GM12874 (cell line): Measurements from ENCODE around the gene ZSWIM3.

Experiments used
- CTCF ChIP-seq: IDR thresholded peaks from 2 replicates; pipeline ENCODE4 v1.5.1; 2011; ENCODE audit warnings: low read depth, mild to moderate bottlenecking, control low read depth, low read length, moderate library complexity; ENCODE audit not compliant: insufficient read depth

ZSWIM3 gene

DNA sequence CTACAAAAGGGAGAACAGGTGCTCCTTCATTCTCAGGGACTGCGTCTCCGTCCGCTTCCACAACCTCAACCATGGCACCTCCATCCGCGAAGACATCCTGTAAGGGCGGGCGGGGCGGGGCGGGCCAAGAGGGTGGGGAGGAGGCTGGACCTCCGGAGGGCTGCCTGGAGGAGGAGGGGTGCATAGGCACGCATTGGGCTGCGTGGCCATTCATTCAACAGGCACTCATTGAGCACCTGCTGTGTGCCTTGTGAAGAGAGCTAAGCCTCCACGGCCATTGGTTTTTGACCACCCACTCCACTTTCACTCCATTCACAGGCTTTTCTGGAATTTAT is 435 bp downstream of the ZSWIM3 start:
- no peak for TF ChIP-seq CTCF

DNA sequence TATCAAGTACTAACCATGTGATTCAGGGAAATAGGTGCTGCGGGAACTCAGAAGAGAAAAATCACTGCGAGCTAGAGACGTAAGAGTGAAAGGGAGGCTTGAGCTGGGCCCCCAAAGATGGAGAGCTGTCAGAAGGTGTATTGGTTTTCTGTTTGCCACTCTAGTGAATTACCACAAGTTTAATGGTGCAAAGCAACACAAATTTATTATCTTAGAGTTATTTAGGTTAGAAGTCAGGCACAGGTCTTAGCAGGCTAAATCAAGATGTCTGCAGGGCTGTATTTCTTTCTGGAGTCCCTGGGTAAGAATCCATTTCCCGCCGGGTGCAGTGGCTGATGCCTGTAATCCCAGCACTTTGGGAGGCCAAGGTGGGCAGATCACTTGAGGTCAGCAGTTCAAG is 2.5 kb downstream of the ZSWIM3 start:
- TF ChIP-seq CTCF: no peak

- no peak for TF ChIP-seq CTCF
These were observed 3.3 kb downstream of the ZSWIM3 start for GRCh38 chr20:45860560-45861220.

GRCh38 chr20:45861221-45862075 is 4.0 kb downstream of the ZSWIM3 start:
- no peak for TF ChIP-seq CTCF

DNA sequence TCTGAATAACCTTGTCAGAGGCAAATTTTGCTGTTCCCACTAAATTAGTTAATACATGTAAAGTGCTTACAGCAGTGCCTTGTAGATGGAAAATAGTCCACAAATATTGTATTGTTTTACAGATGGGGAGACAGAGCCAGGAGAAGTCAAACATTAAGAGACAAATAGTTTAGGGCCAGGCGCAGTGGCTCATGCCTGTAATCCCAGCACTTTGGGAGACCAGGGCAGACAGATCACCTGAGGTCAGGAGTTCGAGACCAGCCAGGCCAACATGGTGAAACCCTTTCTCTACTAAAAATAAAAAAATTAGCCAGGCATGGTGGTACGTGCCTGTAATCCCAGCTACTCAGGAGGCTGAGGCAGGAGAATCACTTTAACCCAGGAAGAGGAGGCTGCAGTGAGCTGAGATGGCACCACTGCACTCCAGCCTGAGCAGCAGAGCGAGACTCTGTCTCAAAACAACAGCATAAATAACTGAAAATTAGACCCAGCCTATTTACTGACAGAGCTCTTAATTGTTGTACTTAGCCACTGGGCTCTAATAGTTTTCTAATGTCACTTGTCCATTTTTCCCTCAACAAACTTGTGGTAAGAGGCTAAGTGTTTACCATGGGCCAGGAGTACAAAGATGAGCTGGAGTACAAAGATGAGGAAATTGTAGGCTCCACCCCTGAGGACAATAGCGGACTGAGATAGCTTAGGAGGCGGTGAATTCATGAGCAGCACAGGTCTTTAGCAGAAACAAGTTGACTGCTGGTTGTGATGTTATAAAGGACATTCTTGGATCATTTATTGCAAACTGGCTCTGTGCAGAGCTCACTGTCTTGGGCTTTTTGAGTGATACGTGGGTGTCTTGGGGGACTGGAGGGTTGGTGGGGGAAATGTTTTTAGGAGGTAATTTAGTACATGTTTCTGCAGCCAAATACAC is 6.4 kb downstream of the ZSWIM3 start:
- TF ChIP-seq CTCF: no peak

DNA sequence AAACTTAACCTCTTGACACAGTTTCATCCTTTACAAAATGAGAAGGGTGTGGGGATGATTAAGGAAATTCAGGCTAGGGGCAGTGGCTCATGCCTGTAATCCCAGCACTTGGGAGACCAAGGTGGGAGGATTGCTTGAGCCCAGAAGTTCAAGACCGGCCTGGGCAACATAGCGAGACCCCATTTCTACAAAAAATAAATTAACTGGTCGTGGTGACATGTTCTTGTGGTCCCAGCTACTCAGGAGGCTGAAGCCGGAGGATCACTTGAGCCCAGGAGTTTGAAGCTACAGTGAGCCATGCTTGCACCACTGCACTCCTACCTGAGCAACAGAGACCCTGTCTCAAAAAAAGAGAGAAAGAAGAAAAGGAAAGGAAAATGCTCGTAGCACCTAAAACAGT is 9.0 kb downstream of the ZSWIM3 start:
- TF ChIP-seq CTCF: no peak
